ENCODE results near the gene CYTL1. TPM values are rescaled to one million over a fixed set of nuclear protein-coding genes. Genes with fewer than 3 reads are reported as not detected.

CYTL1 gene
- polyA plus RNA-seq, 1 donor (not counting 4 experiments of a cell fraction or from before 2014, with no cell fraction given) = 0.30 TPM

DNA sequence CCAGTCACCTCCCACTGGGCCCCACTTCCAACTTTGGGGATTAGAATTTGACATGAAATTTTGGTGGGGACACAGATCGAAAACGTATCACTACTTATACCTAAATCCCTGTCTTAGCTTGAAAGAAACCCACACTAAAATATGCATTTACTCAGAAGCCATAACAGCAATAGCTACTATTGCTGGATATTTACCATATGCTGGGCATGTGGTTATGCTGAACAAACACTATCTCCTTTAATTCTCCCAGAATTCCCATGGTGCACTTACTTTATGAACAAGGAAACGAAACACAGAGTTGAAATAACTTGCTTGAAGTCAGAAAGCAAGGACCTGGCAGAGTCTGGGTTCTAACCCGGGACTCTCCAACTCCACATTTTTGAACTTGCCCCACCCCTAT is 39.3 kb downstream of the CYTL1 start:
- DNase-seq (ENCODE audit: low read depth, low spot score) = no peak

DNA sequence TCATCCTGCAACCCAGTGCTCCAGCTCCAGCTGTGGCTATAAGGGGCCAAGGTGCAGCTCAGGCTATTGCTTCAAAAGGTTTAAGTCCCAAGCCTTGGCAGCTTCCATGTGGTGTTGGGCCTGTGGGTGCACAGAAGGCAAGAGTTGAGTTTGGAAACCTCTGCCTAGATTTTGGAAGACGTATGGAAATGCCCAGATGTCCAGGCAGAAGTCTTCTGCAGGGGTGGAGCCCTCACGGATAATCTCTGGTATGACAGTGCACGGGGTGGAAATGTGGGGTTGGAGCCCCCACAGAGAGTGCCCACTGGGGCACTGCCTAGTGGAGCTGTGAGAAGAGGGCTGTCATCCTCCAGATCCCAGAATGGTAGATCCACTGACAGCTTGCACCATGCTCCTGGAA is 44.5 kb downstream of the CYTL1 start:
- no peaks in the 10 kb centered on the region for H4K20me1 ChIP-seq (ENCODE audit: control insufficient read depth, extremely low read depth, insufficient read depth, low read length)
- H3K79me2 ChIP-seq (ENCODE audit: control insufficient read depth, insufficient read depth, low read length) = no peaks in the 10 kb centered on the region
- peaks cover 7% of the 10 kb centered on the region for H3K9me3 ChIP-seq (ENCODE audit: control insufficient read depth, low read depth, low read length)
- no peak overlapping the region for H3K4me3 ChIP-seq (ENCODE audit: control insufficient read depth in 2 of 3, extremely low read depth in 1 of 3, insufficient read depth in 2 of 3, low read depth in 1 of 3, low read length in 3 of 3)
- no peak overlapping the region for H3K4me2 ChIP-seq (ENCODE audit: control insufficient read depth, extremely low read depth, insufficient read depth, low read depth, low read length)
- no peaks in the 10 kb centered on the region for H3K4me1 ChIP-seq (ENCODE audit: control insufficient read depth, extremely low read depth, insufficient read depth, low read length)
- dilution Hi-C loops (cut with MboI; ENCODE audit: extremely low pct_ligation_motif_present, low sequenced_read_pairs) = no loop called here
- no peaks in the 10 kb centered on the region for H3K36me3 ChIP-seq (ENCODE audit: control insufficient read depth in 2 of 2, extremely low read depth in 1 of 2, insufficient read depth in 2 of 2, low read length in 2 of 2)
- DNase-seq (ENCODE audit: low read depth, low spot score) (no peak), FAIRE-seq (no peak)
- H2AFZ ChIP-seq (ENCODE audit: control insufficient read depth, low read length) = no peak overlapping the region
- TF ChIP-seq, protein P1, sequence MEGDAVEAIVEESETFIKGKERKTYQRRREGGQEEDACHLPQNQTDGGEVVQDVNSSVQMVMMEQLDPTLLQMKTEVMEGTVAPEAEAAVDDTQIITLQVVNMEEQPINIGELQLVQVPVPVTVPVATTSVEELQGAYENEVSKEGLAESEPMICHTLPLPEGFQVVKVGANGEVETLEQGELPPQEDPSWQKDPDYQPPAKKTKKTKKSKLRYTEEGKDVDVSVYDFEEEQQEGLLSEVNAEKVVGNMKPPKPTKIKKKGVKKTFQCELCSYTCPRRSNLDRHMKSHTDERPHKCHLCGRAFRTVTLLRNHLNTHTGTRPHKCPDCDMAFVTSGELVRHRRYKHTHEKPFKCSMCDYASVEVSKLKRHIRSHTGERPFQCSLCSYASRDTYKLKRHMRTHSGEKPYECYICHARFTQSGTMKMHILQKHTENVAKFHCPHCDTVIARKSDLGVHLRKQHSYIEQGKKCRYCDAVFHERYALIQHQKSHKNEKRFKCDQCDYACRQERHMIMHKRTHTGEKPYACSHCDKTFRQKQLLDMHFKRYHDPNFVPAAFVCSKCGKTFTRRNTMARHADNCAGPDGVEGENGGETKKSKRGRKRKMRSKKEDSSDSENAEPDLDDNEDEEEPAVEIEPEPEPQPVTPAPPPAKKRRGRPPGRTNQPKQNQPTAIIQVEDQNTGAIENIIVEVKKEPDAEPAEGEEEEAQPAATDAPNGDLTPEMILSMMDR (optimal IDR thresholded peaks at IDR 0.05 in 1 of 3, IDR thresholded peaks at IDR 0.05 in 1 of 3, conservative IDR thresholded peaks at IDR 0.05 in 1 of 3; ENCODE audit: extremely low read depth in 1 of 3, insufficient read depth in 2 of 3, low read length in 3 of 3) = no peak
- TF ChIP-seq EZH2 (IDR thresholded peaks at IDR 0.05; ENCODE audit: low read length) = no peak
- H3K9ac ChIP-seq (ENCODE audit: control insufficient read depth, extremely low read depth, insufficient read depth, low read length) = no peak overlapping the region
- H3K27ac ChIP-seq (ENCODE audit: control insufficient read depth, insufficient read depth, low read length) = no peak overlapping the region
- H3K9me1 ChIP-seq (ENCODE audit: control insufficient read depth, extremely low read depth, insufficient read depth, low read length) = no peaks in the 10 kb centered on the region
- peaks cover 4% of the 10 kb centered on the region for H3K27me3 ChIP-seq (ENCODE audit: control insufficient read depth, extremely low read depth, insufficient read depth, low read length)

More for the DNA sequence above, 39.3 kb downstream of the CYTL1 start:
- Histone ChIP-seq H3K9me1 (ENCODE audit: control insufficient read depth, extremely low read depth, insufficient read depth, low read length) (no peaks in the 10 kb centered on the region), H4K20me1 (ENCODE audit: control insufficient read depth, extremely low read depth, insufficient read depth, low read length) (no peaks in the 10 kb centered on the region), H3K27ac (ENCODE audit: control insufficient read depth, insufficient read depth, low read length) (no peak overlapping the region), H3K4me2 (ENCODE audit: control insufficient read depth, extremely low read depth, insufficient read depth, low read depth, low read length) (no peak overlapping the region), H3K4me3 (ENCODE audit: control insufficient read depth in 2 of 3, extremely low read depth in 1 of 3, insufficient read depth in 2 of 3, low read depth in 1 of 3, low read length in 3 of 3) (no peak overlapping the region), H3K27me3 (ENCODE audit: control insufficient read depth, extremely low read depth, insufficient read depth, low read length) (no peaks in the 10 kb centered on the region), H3K9me3 (ENCODE audit: control insufficient read depth, low read depth, low read length) (peaks cover 3% of the 10 kb centered on the region), H2AFZ (ENCODE audit: control insufficient read depth, low read length) (no peak overlapping the region), H3K4me1 (ENCODE audit: control insufficient read depth, extremely low read depth, insufficient read depth, low read length) (no peaks in the 10 kb centered on the region), H3K36me3 (ENCODE audit: control insufficient read depth in 2 of 2, extremely low read depth in 1 of 2, insufficient read depth in 2 of 2, low read length in 2 of 2) (no peaks in the 10 kb centered on the region), H3K79me2 (ENCODE audit: control insufficient read depth, insufficient read depth, low read length) (no peaks in the 10 kb centered on the region), H3K9ac (ENCODE audit: control insufficient read depth, extremely low read depth, insufficient read depth, low read length) (no peak overlapping the region)
- no peak for TF ChIP-seq EZH2 (IDR thresholded peaks at IDR 0.05; ENCODE audit: low read length)
- TF ChIP-seq, protein P1 (optimal IDR thresholded peaks at IDR 0.05 in 1 of 3, IDR thresholded peaks at IDR 0.05 in 1 of 3, conservative IDR thresholded peaks at IDR 0.05 in 1 of 3; ENCODE audit: extremely low read depth in 1 of 3, insufficient read depth in 2 of 3, low read length in 3 of 3) = no peak
- dilution Hi-C loops (cut with MboI; ENCODE audit: extremely low pct_ligation_motif_present, low sequenced_read_pairs) = no loop called here
- FAIRE-seq = no peak
